RPMI8226 (cell line): ENCODE data around the gene TAGLN.
A peak's percentile ranks its signal among the peaks of the same experiment; 100 is the strongest.

Source experiments
- DNase-seq: peaks from one replicate; pipeline ENCODE4 v3.0.0-alpha.2; 2015

TAGLN gene

GRCh38 chr11:117217141-117218084, 18.2 kb downstream of the TAGLN start:
- DNase-seq = no peak

- DNase-seq = no peak
These were observed 19.2 kb downstream of the TAGLN start for GRCh38 chr11:117218133-117218915.

GRCh38 chr11:117219001-117219400, 19.8 kb downstream of the TAGLN start:
- DNase-seq = no peak

GRCh38 chr11:117219455-117219854, 20.3 kb downstream of the TAGLN start:
- no peak for DNase-seq

GRCh38 chr11:117219995-117220394, 20.8 kb downstream of the TAGLN start:
- DNase-seq = no peak

DNA sequence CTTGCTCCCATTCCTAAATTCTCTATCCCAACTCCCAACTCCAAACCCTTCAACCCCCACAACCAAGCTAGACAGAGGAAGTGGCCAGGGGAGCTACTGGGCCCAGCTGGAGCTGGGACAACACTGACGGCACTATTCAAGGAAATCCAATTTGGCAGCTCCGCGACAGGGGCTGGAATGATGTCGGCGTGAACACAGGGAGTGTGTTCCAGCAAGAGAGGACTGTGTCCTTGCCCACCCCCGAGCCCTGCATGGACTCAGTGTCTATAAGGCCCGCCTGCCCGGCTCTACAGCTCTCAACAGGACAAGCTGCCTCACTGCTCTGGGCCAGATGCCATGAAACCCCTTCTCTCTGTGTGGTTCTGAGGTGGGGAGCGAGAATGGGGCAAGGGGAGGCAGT, 21.4 kb downstream of the TAGLN start:
- no peak for DNase-seq

DNA sequence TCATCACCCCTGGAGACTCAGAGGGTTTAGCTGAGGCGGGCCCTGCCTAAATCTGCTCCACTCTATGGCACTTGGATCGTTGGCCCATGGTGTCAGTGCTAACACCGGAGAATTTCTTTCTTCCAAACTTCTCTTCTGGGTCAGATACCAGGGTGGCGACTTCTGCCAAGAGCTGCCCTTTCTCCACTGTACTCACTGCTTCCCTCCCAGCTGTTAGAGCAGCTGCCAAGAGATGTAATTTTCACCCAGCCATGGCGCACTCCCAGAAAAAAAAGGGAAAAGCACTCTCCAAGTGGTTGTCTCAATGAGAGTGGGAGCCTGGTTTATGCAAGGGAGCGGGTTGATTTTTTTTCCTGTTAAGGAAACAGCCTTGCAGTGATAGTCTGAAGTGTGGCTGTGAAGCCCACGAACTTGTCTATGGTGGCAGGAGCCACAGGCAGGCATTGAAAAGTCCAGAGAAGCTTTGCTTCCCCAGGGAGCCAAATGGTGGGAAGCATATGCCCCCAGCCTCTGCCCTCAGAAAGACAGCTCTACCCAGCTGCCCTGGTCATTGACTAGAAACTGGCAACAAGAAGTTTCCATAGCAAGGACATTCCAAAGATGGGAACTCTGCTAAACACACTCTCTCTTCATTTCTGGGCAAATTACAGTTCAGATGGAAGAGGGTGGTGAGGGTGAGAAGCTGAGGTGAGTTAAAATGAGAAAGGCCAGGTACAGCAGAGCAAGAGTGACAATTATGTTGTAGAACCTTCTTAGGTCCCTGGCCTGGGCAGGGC, 22.0 kb downstream of the TAGLN start:
- DNase-seq = no peak

DNA sequence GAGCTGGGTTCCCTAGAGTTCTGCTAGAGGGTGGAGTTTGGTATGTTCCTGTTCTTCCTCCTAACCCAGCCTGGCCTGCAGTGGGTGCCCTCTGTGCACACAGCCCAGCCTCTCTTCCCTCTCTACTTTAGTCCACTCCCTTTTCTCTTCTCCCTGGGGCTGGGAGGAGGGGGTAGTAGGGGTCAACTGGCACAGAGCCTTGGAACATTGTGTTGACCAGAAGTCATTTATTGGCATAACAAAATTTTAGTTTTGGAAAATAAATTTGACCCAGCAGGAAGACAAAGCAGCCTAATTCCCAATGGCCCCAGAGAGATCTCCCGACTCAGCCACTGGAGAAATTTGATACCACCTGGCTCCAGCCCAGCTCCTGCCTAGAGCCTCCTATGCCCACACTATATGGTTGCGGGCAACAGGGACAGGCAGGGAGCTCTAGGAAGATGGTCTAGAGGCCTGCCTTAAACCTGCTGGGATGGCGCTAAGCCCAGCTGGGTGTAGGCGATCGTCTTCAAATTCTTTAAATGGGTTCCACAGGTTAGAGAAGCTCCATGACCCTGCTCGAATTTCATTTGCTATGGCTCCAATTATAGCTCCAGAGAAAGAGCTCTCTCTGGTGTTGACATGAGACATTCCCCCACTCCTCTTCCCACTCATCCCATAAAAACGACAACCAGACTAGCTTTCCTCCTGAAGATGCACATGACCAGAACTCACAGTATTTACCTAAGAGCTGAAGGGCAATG, 22.8 kb downstream of the TAGLN start:
- no peak for DNase-seq

- DNase-seq = no peak
These were observed 24.0 kb downstream of the TAGLN start for GRCh38 chr11:117222991-117223740.

GRCh38 chr11:117223741-117224689, 24.8 kb downstream of the TAGLN start:
- DNase-seq = no peak

GRCh38 chr11:117225553-117226170, 26.5 kb downstream of the TAGLN start:
- DNase-seq = no peak

GRCh38 chr11:117226388-117227385, 27.5 kb downstream of the TAGLN start:
- DNase-seq = peak; percentile 75

DNA sequence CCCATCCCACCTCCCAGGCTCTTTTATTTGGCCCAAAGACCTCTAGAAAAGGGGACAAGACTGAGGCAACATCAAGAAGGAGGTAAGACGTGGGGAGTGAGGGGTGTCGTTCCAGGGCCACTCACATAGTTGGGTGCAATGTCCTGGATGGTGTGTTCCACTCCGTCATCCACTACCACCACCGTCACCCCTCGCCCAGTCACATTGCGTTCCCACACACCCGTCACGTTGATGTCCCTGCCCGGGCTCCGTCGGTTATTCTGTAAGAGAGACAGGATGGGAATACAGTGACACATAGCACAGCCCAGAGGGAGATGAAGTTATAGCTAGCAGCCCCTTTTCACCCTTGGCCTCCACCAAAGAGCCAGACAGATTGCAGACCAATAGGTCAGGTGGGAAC, 28.9 kb downstream of the TAGLN start:
- no peak for DNase-seq

- no peak for DNase-seq
These were observed 30.2 kb downstream of the TAGLN start for GRCh38 chr11:117229411-117229810.

GRCh38 chr11:117229931-117230285, 30.7 kb downstream of the TAGLN start:
- no peak for DNase-seq

DNA sequence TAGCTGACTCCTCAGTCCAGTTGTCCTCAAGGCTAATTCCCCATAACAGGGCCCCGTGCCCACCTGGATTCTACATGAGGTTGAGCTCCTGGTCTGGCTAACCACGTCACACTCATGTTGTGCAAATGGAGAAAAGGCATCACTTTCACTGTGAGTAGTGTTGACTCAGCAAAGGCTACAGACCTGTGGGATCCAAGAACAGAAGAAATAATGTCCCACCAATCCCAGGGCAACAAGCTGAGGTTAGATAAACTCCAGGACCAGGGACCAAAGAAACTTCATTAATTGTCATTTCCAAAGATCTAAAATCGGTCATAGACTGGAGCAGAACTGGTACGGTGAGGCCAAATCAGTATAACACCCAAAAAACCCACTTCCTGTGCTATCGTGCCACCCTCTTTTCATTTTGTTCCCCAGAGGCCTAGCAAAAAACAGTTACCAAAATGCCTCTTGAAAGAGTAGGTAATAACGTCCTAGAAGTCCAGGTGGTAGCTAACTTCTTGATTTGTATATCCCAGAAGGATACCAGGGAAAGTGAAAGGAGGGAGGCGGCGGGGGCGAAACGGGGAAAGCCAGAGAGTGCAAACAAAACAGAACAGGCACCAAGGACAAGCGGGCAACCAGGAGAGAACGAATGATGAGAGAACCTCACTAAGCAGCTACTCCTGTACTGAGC, 31.3 kb downstream of the TAGLN start:
- no peak for DNase-seq

GRCh38 chr11:117230999-117231841, 32.0 kb downstream of the TAGLN start:
- no peak for DNase-seq

DNA sequence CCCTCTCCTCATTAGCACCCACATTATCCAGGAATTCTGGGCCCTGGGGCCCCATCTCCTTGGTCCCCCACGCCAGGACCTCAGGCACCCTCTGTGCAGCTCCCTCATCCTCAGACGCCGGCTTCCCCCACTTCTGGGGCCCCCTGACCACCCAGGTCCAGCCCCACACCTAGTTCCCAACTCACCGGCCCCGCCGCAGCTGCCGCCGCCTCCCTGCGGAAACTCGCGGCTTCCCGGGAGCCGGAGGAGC, 32.6 kb downstream of the TAGLN start, which contains the start of gene PCSK7:
Gene PCSK7 (minus strand): TSS at position 232 of the 250 bp plus-strand sequence. CDS start 2,229 bp downstream, outside the sequence.
- peak; percentile 78 for DNase-seq
